ENCODE measurements around the gene HNF1A. TPM values are rescaled to one million over a fixed set of nuclear protein-coding genes. Genes with fewer than 3 reads are reported as not detected.

Gene HNF1A
- total RNA-seq, 1 experiment from 2014 or later = not detected

GRCh38 chr12:121008347-121009098 is 30.2 kb downstream of the HNF1A start:
- POLR2A ChIA-PET = no interaction called here
- Histone ChIP-seq H3K79me2 (ENCODE audit: insufficient read depth, low read length) (no peaks in the 10 kb centered on the region), H3K4me2 (ENCODE audit: low read length) (no peak overlapping the region), H3K36me3 (ENCODE audit: control insufficient read depth in 1 of 2, insufficient read depth in 2 of 2, low read length in 2 of 2) (peaks cover 17 to 29% of the 10 kb centered on the region in 2 experiments; a peak in 2 of 4 replicates), H3K27ac (ENCODE audit: low read depth, low read length) (no peak overlapping the region), H3K9me2 (ENCODE audit: insufficient read depth) (no peaks in the 10 kb centered on the region), H2AFZ (ENCODE audit: low read depth, low read length, poor library complexity, severe bottlenecking) (no peak overlapping the region), H3K27me3 (ENCODE audit: insufficient read depth, low read length) (no peaks in the 10 kb centered on the region), H3K9me3 (ENCODE audit: control insufficient read depth in 1 of 2, insufficient read depth in 1 of 2, low read depth in 1 of 2, low read length in 2 of 2) (no peaks in the 10 kb centered on the region), H3K4me3 (replicated peaks in 1 of 2; ENCODE audit: low read depth in 1 of 2, low read length in 2 of 2) (no peak overlapping the region), H4K20me1 (ENCODE audit: insufficient read depth) (no peaks in the 10 kb centered on the region), H3K4me1 (ENCODE audit: control insufficient read depth in 1 of 2, insufficient read depth in 2 of 2, low read length in 2 of 2) (no peaks in the 10 kb centered on the region), H3K9ac (ENCODE audit: low read length) (no peak overlapping the region)
- no TSS peak for BruUV-seq (replicated peaks)
- ATAC-seq = no peak
- CTCF ChIA-PET = interaction anchor here (1.6 to 4.0 kb wide), 3 partner anchors 84 to 433 kb away, joined by 4 to 22 read pairs (median 4); partner anchors contain the start of gene POP5
- RAD21 ChIA-PET (ENCODE audit: low non-redundant PET in 1 of 2, low total read pairs in 2 of 2, uncharacterized antibody in 2 of 2, unreplicated experiment in 2 of 2) = no interaction called here
- DNase-seq (ENCODE audit: low read depth, low spot score) = no peak
- TF ChIP-seq POLR2AphosphoS5 (IDR thresholded peaks at IDR 0.05; ENCODE audit: low read depth, low read length) (no peak), EZH2phosphoT487 (IDR thresholded peaks at IDR 0.05; ENCODE audit: borderline replicate concordance) (no peak), YY1 (IDR thresholded peaks at IDR 0.05; ENCODE audit: extremely low read depth, insufficient replicate concordance, low read depth, low read length) (no peak), FOSL1 (IDR thresholded peaks at IDR 0.05; ENCODE audit: low read depth) (no peak), POLR2A (IDR thresholded peaks at IDR 0.05; ENCODE audit: borderline replicate concordance, extremely low read depth, insufficient read depth, insufficient read length) (no peak), EGR1 (IDR thresholded peaks at IDR 0.05; ENCODE audit: low read depth) (no peak), ZBTB33 (IDR thresholded peaks at IDR 0.05; ENCODE audit: extremely low read depth, insufficient replicate concordance, low read length) (no peak), ELF1 (IDR thresholded peaks at IDR 0.05; ENCODE audit: borderline replicate concordance, low read depth) (no peak), SP1 (IDR thresholded peaks at IDR 0.05; ENCODE audit: low read depth) (no peak), CEBPB (IDR thresholded peaks at IDR 0.05; ENCODE audit: low read depth) (no peak), ZNF274 (IDR thresholded peaks at IDR 0.05; ENCODE audit: low read depth, low read length) (no peak), EZH2 (IDR thresholded peaks at IDR 0.05) (no peak), MAX (IDR thresholded peaks at IDR 0.05) (no peak), JUND (IDR thresholded peaks at IDR 0.05) (no peak), SRF (IDR thresholded peaks at IDR 0.05; ENCODE audit: low read depth) (no peak), RAD21 (IDR thresholded peaks at IDR 0.05; ENCODE audit: low read depth) (no peak)
- TF ChIP-seq, protein P1, sequence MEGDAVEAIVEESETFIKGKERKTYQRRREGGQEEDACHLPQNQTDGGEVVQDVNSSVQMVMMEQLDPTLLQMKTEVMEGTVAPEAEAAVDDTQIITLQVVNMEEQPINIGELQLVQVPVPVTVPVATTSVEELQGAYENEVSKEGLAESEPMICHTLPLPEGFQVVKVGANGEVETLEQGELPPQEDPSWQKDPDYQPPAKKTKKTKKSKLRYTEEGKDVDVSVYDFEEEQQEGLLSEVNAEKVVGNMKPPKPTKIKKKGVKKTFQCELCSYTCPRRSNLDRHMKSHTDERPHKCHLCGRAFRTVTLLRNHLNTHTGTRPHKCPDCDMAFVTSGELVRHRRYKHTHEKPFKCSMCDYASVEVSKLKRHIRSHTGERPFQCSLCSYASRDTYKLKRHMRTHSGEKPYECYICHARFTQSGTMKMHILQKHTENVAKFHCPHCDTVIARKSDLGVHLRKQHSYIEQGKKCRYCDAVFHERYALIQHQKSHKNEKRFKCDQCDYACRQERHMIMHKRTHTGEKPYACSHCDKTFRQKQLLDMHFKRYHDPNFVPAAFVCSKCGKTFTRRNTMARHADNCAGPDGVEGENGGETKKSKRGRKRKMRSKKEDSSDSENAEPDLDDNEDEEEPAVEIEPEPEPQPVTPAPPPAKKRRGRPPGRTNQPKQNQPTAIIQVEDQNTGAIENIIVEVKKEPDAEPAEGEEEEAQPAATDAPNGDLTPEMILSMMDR (IDR thresholded peaks at IDR 0.05 in 2 of 3, conservative IDR thresholded peaks at IDR 0.05 in 1 of 3; ENCODE audit: borderline replicate concordance in 1 of 3, insufficient read depth in 1 of 3, low read depth in 2 of 3, low read length in 2 of 3) = no peak
- TF ChIP-seq, protein P2, sequence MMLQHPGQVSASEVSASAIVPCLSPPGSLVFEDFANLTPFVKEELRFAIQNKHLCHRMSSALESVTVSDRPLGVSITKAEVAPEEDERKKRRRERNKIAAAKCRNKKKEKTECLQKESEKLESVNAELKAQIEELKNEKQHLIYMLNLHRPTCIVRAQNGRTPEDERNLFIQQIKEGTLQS (IDR thresholded peaks at IDR 0.05) = no peak
- TF ChIP-seq, protein P3, sequence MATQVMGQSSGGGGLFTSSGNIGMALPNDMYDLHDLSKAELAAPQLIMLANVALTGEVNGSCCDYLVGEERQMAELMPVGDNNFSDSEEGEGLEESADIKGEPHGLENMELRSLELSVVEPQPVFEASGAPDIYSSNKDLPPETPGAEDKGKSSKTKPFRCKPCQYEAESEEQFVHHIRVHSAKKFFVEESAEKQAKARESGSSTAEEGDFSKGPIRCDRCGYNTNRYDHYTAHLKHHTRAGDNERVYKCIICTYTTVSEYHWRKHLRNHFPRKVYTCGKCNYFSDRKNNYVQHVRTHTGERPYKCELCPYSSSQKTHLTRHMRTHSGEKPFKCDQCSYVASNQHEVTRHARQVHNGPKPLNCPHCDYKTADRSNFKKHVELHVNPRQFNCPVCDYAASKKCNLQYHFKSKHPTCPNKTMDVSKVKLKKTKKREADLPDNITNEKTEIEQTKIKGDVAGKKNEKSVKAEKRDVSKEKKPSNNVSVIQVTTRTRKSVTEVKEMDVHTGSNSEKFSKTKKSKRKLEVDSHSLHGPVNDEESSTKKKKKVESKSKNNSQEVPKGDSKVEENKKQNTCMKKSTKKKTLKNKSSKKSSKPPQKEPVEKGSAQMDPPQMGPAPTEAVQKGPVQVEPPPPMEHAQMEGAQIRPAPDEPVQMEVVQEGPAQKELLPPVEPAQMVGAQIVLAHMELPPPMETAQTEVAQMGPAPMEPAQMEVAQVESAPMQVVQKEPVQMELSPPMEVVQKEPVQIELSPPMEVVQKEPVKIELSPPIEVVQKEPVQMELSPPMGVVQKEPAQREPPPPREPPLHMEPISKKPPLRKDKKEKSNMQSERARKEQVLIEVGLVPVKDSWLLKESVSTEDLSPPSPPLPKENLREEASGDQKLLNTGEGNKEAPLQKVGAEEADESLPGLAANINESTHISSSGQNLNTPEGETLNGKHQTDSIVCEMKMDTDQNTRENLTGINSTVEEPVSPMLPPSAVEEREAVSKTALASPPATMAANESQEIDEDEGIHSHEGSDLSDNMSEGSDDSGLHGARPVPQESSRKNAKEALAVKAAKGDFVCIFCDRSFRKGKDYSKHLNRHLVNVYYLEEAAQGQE (IDR thresholded peaks at IDR 0.05; ENCODE audit: low read depth) = no peak
- intact Hi-C loops (cut with micrococcal nuclease) = loop anchor here (1.0 to 10.0 kb wide), 5 partner anchors 89 to 681 kb away; partner anchors contain the start of genes CABP1 and PLA2G1B
